ENCODE measurements around the gene ANKRD28.
"Not testable (repeated sequence)": the region's sequence is repeated elsewhere in the genome, so short reads cannot be mapped to it uniquely, and the experiment has no call there.

ANKRD28 gene

DNA sequence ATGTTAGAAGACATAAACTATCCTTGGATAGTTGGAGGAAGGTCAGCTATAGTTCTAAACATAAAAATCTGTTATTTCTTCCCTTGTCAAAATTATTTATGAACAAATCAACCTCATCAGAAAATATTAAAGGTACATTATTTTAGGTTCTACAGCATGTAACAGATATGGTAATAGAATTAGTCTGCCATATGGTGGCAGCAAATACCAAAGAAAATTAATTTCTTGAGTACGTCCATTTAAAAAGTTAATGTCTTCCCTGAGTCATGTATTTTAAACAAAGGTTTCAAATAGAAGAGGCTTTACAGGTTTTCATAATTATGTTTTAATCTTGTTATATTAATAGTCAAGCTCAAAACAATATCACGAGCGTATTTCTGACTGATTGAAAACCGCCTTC is 17.9 kb upstream of the ANKRD28 start:
- TF ChIP-seq, protein P1, sequence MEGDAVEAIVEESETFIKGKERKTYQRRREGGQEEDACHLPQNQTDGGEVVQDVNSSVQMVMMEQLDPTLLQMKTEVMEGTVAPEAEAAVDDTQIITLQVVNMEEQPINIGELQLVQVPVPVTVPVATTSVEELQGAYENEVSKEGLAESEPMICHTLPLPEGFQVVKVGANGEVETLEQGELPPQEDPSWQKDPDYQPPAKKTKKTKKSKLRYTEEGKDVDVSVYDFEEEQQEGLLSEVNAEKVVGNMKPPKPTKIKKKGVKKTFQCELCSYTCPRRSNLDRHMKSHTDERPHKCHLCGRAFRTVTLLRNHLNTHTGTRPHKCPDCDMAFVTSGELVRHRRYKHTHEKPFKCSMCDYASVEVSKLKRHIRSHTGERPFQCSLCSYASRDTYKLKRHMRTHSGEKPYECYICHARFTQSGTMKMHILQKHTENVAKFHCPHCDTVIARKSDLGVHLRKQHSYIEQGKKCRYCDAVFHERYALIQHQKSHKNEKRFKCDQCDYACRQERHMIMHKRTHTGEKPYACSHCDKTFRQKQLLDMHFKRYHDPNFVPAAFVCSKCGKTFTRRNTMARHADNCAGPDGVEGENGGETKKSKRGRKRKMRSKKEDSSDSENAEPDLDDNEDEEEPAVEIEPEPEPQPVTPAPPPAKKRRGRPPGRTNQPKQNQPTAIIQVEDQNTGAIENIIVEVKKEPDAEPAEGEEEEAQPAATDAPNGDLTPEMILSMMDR (conservative IDR thresholded peaks at IDR 0.05; ENCODE audit: low read length): peak; percentile 55
- H3K4me3 ChIP-seq (ENCODE audit: low read length): no peak overlapping the region
- peak; percentile 80 for DNase-seq (ENCODE audit: low read depth)

DNA sequence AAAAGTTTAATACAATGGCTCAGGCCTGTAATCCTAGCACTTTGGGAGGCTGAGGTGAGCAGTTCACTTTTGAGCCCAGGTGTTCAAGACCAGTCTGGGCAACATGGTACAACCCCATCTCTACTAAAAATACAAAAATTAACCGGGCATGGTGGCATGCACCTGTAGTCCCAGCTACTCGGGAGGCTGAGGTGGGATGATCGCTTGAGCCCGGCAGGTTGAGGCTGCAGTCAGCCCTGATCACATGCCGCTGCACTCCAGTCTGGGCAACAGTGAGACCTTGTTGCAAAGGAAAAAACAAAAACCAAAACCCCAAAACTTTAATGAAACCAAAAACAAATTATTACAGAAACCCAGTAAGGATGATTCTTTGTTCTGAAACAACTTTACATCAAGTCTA is 15.3 kb upstream of the ANKRD28 start:
- DNase-seq (ENCODE audit: low read depth); H3K4me3 ChIP-seq (ENCODE audit: low read length): not testable (repeated sequence)

DNA sequence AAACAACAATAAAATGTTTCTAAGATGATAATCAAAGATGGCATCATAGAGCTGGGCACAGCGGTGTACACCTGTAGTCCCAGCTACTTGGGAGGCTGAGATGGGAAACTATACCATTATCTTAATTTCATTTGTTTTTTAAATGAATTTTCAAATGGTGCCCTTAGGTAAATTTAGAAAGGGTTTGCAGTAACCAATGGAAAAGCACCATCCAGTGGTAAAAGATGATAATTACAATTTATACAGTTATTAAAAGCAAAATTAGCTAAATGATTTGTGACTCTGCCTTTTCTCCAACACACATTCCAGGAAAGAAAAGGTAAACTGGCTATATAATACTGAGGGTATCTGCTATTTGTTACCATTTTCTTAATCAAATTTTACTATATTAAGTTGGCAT is 14.4 kb upstream of the ANKRD28 start:
- peak; percentile 38 for DNase-seq (ENCODE audit: low read depth)
- TF ChIP-seq, protein P1 (conservative IDR thresholded peaks at IDR 0.05; ENCODE audit: low read length): peak; percentile 56
- no peak overlapping the region for H3K4me3 ChIP-seq (ENCODE audit: low read length)

DNA sequence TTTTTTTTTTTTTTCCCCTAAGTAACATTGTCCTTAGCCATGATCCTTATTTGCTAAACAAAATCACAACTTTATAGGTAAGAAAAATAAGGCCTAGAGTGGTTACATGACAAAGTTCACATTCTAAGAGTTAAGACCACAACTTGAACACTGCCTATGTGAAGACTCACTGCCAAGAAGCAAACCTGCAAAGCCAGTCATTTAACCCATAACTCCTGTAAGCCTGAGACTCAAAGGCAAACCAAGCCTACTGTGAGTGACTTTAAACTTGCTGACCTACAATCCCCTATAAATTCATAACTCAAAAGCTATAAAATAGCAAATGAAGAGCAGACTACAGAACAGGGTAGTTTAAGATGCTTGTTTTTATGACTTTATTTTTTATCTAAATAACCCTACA is 12.9 kb upstream of the ANKRD28 start:
- DNase-seq (ENCODE audit: low read depth): no peak
- TF ChIP-seq, protein P1 (conservative IDR thresholded peaks at IDR 0.05; ENCODE audit: low read length): no peak

DNA sequence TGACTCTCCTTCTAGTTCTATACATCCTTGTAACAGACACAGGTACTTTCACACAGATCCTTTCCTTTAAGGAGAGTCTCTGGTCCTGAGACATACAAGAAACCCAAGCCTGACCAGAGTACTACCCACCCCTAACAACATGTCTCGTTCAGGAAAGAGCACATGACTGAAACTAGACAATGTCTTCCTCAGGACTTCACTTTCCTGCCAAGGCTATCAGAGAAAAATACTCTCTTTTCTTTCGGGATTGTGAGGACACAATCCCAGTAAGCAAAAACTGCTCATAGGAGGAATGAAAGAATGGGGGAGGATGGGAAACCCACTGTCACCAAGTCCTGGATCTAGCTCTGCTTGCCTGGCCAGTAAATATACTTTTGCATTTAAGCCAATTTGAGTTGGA is 11.5 kb upstream of the ANKRD28 start:
- no peak for DNase-seq (ENCODE audit: low read depth)
- TF ChIP-seq, protein P1 (conservative IDR thresholded peaks at IDR 0.05; ENCODE audit: low read length): no peak

More for the DNA sequence above, 12.9 kb upstream of the ANKRD28 start:
- no peak overlapping the region for H3K4me3 ChIP-seq (ENCODE audit: low read length)

DNA sequence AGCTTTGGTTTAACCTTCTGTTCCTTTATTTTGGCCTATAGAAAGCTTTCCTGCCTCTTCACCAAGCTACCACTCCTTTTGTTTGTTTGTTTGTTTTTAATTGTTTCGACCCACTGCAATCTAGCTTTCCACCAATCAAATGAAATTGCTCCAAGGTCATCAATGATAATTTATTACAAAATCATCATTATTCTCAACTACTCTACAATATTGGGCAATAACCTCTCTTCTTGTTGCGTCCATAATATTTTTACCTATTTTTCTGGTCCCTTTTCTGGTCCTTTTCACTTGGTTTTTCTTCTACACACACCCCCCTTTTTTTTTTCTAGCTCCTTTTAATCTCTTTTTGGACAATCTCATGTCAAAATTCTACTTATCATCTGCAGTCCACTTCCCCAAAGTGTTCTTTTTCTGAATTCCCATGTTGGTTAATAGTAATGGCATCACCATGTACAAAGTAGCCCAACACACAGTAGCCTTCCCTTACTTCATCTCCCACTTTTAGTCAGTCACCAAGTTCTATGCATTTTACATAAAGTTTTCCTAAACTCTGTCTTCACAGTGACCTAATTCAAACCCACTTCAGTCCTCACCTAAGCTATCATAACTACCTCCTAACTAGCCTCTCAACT is 11.0 kb upstream of the ANKRD28 start:
- no peak overlapping the region for H3K4me3 ChIP-seq (ENCODE audit: low read length)
- TF ChIP-seq, protein P1 (conservative IDR thresholded peaks at IDR 0.05; ENCODE audit: low read length): no peak
- no peak for DNase-seq (ENCODE audit: low read depth)

More for the DNA sequence above, 11.5 kb upstream of the ANKRD28 start:
- no peak overlapping the region for H3K4me3 ChIP-seq (ENCODE audit: low read length)

DNA sequence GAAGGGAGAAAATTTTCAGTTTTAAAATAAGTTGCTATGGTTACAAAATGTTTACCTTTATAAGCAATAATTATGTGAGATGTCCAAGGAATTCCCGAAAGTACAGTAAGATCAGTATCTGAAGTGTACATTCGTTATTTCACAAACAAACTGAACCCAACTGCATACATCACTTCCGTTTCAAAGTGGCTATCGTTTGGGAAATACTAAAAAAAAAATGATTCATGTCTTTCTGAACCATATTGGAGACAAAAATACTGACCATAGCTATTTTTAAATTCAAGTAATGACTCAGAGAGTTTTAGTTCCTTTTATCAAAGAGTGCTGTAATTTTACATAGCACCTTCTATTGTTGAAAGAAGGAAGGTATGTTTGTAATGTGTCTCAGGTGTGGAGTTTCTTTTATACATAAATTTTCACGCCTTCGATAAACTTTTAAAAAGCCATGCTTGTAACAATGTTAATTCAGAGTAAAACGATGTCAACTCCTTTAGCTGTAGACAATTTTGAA is 8.0 kb upstream of the ANKRD28 start:
- no peak overlapping the region for H3K4me3 ChIP-seq (ENCODE audit: low read length)
- TF ChIP-seq, protein P1 (conservative IDR thresholded peaks at IDR 0.05; ENCODE audit: low read length): no peak
- peak; percentile 63 for DNase-seq (ENCODE audit: low read depth)

Data from AG10803 (cell line).